Iris pigment epithelial cell (primary cell): ENCODE data around the gene KRT2.

Source experiments
- DNase-seq: peaks from one replicate; pipeline ENCODE4 v3.0.0-alpha.2; 2011; ENCODE audit warnings: low read depth

Gene KRT2

DNA sequence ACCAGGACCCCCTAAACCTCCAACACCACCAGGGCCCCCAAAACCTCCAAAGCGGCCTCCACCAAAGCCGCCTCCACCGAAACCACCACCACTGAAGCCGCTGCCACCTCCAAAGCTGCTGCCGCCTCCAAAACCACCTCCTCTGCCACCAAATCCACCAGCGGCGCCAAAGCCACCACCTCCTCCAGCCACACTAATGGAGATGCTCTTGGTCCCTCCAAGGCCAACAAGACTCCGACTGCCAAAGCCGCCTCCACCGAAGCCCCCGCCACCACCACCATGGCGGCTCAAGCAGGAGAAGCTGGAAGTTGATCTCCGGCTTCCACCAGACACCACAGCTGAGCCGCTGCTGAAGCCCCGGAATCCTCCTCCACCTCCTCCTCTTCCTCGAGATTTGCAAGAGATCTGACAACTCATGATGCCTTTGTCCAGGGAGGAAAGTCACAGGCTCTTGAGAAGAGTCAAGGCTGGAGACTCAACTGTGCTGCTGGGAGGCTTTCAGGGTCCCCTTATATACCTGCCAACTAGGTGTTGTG, at the start of gene KRT2:
KRT2 (minus strand) TSS at position 486 of the 536 bp plus-strand sequence; CDS start at position 417, 69 bp downstream.
- no peak for DNase-seq

GRCh38 chr12:52701281-52701680, 49.3 kb upstream of the KRT2 start:
- DNase-seq = no peak

DNA sequence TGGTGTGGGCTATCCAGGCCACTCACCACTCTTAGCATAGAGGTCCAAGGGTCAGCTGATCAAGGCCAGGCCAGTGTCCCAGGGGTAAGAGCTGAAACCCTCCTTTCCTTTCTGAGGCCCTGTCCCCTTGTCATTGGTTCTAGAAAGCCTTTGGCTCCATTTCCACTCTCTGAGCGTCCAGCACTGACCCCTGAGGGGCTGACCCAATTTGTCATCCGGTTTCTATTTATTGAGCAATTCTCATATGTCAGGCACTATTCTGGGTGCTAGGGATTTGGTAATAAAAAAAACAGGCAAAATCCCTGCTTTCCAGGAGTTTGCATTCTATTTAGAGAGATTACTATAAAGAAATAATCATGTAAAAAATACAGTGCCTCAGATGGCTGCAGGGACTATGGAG, 47.9 kb upstream of the KRT2 start:
- no peak for DNase-seq

- no peak for DNase-seq
Measured at GRCh38 chr12:52699373-52699772, 47.4 kb upstream of the KRT2 start.

DNA sequence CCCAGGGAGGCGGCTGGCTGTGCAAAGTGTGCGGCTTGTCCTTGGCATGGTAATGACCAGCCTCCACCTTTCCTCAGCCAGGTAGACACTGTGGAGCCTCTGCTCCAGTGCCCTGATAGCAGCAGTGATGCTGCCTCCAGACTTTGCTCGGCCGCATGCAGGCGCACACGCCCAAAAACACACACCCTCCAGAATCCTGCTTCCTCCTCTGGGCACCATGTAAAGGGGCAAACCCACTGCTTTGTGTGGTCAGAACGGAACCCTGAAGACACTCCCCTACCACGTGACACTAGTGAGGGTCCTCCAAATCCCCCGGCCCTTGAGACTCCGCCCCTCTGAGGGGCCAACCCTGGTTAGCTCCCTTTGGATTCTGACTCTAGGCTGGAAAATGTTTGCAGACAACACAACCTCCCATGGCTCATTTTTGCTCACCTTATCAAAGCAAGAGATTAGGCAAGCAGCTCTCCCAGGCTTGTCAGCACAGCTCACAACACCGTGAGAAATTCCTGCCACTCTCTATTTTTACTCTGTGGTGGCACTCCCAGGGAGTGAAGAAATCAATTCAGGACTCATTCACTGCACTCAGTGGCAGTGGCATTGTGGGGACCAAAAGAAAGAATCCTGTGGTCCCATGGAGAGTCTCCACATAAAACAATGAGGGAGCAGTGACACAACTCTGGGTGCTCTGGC, 46.8 kb upstream of the KRT2 start:
- DNase-seq = no peak

GRCh38 chr12:52697058-52697582, 45.1 kb upstream of the KRT2 start:
- no peak for DNase-seq

GRCh38 chr12:52696588-52696987, 44.6 kb upstream of the KRT2 start:
- DNase-seq = no peak

DNA sequence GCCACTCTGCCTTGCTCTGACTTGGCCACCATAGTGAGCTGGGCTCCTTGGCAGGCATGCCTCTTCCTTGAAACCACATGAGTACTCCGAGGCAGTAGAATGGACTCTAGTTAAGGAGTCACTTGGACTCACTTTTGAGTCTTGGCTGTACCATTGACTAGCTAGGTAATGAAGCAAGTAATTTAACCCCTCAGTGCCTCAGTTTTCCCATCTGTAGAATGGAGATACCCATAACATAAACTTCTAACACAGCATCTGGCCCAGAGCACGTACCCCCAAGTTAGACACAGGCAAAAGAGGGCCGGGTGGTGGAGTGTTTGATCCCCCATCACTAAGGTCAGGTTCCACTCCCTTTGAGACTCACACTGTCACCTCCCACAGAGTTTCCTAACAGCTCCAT, 43.0 kb upstream of the KRT2 start:
- no peak for DNase-seq

DNA sequence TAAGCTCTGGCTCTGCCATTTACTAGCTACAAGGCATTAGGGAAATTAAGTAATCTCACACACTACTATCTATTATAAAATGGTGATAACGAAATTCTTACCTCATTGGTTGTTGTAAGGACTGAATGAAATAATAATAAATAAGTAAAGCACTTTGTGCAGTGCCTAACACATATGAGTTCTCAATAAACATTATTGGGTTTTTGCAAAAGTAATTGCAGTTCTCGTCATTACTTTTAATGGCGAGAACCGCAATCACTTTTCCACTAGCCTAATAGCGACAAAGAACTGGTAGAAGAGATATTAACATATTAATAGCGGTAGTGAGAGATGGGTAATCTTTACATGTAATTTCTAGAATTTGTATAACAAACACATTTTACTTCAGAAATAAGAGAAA, 42.1 kb upstream of the KRT2 start:
- no peak for DNase-seq

GRCh38 chr12:52693261-52693660, 41.2 kb upstream of the KRT2 start:
- no peak for DNase-seq

GRCh38 chr12:52692254-52692653, 40.2 kb upstream of the KRT2 start:
- DNase-seq = no peak

DNA sequence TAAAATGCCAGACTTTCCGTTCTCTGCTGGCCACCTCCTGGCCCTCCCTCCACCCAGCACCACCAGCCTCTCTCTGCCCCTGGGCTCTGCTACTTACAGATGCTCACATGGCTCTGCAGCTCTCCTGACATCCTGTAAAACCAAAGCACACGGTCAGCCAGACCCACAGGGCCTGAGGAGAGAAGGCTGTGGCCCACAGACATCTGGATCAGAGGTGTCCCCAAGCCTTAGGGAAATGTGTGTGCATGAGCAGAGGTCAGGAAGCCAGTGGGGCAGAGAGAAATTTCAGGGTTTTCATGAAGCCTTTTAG, 39.8 kb upstream of the KRT2 start:
- no peak for DNase-seq

- no peak for DNase-seq
Measured at GRCh38 chr12:52691076-52691840, 39.2 kb upstream of the KRT2 start.

GRCh38 chr12:52690351-52691075, 38.5 kb upstream of the KRT2 start:
- no peak for DNase-seq

DNA sequence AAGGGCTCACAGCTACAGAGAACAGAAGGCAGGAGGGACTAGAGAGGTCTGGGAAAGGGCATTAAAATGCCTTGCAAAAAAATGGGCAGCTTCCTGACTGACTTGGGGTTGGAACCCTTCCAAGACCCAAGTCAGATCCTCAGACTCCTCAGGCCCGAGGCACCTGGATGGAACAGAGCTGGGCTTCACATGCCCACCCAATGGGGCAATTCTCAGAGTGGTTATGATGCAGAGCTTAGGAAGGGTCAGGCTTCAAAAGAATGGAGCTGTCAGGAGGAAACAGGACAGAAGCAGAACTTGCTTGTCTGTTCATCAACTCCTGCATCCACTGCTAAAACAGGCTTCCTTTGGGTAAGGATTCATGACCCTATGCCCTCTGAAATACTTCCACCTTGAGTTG, 37.9 kb upstream of the KRT2 start:
- no peak for DNase-seq

GRCh38 chr12:52689239-52689638, 37.2 kb upstream of the KRT2 start:
- DNase-seq = no peak

DNA sequence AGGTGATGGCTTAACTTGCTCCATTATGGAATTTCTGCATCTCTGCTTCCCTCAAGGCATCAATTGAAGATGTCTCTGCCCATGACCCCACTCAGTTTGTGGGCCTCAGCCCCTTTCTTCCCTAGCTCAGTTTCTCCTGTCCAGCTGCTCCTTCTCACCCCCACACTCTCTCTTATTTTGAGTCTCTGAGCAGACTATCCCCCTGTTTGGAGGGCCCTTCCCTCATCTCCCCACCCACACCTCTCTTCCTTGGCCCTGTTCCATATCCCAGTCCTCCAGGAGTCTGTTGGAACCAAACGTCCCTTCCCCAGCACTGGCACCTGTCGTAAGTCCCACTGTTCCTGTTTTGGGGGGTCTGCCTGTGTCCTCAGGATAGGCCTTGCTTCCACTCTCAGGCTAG, 36.5 kb upstream of the KRT2 start:
- DNase-seq = no peak

DNA sequence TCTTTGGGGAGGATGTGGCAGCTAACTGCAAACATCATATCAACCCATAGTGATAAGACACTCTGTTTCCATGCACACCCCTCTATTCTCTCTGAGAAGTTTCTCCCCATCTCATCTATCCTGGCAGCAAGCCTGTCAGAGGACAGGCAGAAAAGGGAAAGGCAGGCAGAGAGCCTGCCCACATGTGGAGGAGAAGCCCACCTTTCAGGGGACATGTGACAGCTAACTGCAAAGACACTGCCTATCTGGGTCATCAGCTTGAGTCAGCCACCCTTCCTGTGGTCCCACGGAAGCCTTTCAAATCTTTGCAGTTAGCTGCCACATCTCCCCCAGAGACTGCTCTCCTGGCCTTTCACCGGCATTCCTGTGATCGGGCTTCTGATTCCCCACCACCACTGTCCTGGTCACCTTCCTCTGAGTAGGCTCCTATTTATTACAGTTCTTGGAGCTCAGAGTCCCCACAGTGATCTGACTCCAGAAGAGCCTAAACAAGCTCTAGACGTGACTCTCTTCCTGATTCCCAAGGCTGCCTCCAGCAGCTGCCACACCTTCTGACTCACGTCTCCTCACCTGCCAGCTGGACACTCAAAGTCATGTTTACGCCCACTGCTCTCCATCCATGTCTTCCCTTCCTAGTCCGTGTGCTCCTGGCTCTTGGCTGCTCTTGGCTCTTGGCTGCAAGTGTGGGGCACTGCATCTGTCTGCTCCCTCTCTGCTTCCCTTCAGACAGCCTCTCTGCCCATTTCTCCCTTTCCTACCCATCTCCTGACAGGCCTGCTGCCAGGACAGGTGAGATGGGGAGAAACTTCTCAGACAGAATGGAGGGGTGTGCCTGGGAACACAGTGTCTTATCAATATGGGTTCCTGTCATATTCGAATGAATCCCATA, 35.7 kb upstream of the KRT2 start:
- DNase-seq = no peak

DNA sequence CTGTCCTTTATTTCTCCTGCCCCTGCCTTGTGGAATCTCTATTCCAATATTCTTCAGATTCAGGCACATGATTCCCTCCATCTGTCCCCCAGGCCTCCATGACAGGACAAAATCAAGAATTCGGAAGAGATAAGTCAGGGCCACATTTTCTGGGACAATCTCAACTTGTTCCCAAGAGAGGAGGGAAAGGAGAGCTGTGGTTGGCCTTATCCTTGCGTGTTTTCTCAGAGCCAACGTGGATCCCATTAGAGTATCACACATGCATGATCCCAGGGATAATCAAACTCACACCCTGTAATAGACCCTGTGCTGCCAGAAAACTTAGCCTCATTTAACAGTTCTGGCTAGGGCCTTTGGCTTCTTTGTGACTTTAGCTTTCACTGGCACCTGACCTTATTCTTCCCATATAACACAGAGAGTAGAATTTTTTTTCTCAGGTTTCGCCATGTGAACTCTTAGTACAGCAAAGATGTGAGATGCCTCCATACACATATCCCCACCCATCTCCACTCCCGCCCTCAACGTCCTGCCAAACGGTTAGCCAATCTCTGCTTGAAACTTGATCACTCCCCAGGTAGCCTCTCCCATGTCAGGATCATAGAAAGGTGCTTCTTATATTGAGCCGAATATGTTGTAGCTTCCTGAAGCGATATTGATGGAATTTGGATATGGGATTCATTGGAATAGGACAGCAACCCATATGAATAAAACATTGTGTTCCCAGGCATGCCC, 34.9 kb upstream of the KRT2 start:
- DNase-seq = no peak

GRCh38 chr12:52686063-52686462, 34.1 kb upstream of the KRT2 start:
- no peak for DNase-seq

DNA sequence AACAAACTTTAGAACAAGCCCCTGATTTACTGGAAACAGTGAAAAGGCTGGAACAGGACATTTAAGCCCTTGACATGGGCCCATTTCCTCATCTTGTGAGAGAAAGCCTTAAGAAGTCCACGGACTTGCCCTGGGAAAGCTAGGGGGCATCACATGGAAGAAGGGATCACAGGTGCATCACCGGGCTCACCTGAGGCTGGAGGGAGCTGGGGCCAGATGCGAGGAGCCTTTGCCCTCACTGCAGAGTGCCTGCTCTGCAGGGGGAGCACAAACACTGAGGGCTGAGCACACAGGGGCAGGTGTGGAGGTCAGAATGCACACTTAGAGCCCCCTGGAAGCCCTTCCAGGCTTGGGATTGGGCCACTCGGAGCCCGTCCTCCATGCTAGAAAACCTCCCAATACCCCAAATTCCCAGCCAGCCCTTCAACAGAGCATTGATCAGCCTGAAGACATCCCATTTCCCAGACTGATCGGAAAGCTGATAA, 33.4 kb upstream of the KRT2 start:
- no peak for DNase-seq
